Gastrocnemius medialis (tissue), 4 donors: ENCODE results near the gene FMO4. TPM values are rescaled to one million over a fixed set of nuclear protein-coding genes. Genes with fewer than 3 reads are reported as not detected.

Source experiments
- ATAC-seq, 2 donors: fragments of 150-250 bp; one replicate each; pipeline ENCODE4 v1.9.1; 2016
- DNase-seq, 2 donors: peaks; one replicate each; pipeline ENCODE4 v3.0.0-alpha.2; 2019
- H3K27ac ChIP-seq, 4 donors: fragments of 200-600 bp; sonication (generic); 1 replicate in 1 of 4; 2 replicates in 3 of 4; pipeline ENCODE4 v1.5.1; 2016 to 2018; ENCODE audit warnings: mild to moderate bottlenecking in 2 of 4, moderate library complexity in 1 of 4
- H3K27me3 ChIP-seq, 3 donors: fragments of 200-600 bp; sonication (generic) in 2 of 3; 1 replicate in 1 of 3; 2 replicates in 2 of 3; pipeline versions ENCODE4 v1.5.1 to v1.6.0; 2016 to 2019; ENCODE audit warnings: mild to moderate bottlenecking in 1 of 3, moderate library complexity in 1 of 3
- H3K36me3 ChIP-seq, 2 donors: fragments of 200-600 bp; sonication (generic) in 1 of 2; one replicate each; pipeline ENCODE4 v1.5.1; 2017 to 2018
- H3K4me1 ChIP-seq, 2 donors: fragments of 200-600 bp; sonication (generic) in 1 of 2; one replicate each; pipeline ENCODE4 v1.5.1; 2016 to 2017; ENCODE audit warnings: mild to moderate bottlenecking in 2 of 2
- H3K4me3 ChIP-seq, 4 donors: fragments of 200-600 bp; sonication (generic) in 3 of 4; 1 replicate in 1 of 4; 2 replicates in 3 of 4; pipeline ENCODE4 v1.5.1; 2016 to 2019; ENCODE audit warnings: mild to moderate bottlenecking in 2 of 4
- H3K9me3 ChIP-seq, 3 donors: fragments of 200-600 bp; sonication (generic) in 2 of 3; 1 replicate in 1 of 3; 2 replicates in 2 of 3; pipeline ENCODE4 v1.5.1; 2016 to 2019
- CTCF ChIP-seq, 5 experiments: fragments of 450-650 bp in 3 of 5; fragments of 200-600 bp in 2 of 5; sonication (generic) in 2 of 5; IDR thresholded peaks in 4 of 5; conservative IDR thresholded peaks in 1 of 5; 1 replicate in 4 of 5; 2 replicates in 1 of 5; pipeline ENCODE4 v1.5.1; 2016 to 2019; ENCODE audit warnings: antibody characterized with exemption in 5 of 5, mild to moderate bottlenecking in 3 of 5, moderate library complexity in 3 of 5
- POLR2A ChIP-seq, 2 donors: fragments of 450-650 bp; IDR thresholded peaks; one replicate each; pipeline ENCODE4 v1.6.1; 2017; ENCODE audit warnings: antibody characterized with exemption in 2 of 2, mild to moderate bottlenecking in 2 of 2, moderate library complexity in 2 of 2
- in situ Hi-C, 4 donors: fragments of 200-750 bp; cut with MboI; loops; one replicate each; pipeline versions ENCODE4 v1.15.0 to v1.8.0; 2017; ENCODE audit warnings: low sequenced_read_pairs in 4 of 4
- intact Hi-C: fragments of 100-400 bp; cut with DNase I; formaldehyde crosslinking; loops from one replicate; pipeline ENCODE4 v1.15.1; 2023; ENCODE audit warnings: low total_unique reads
- total RNA-seq, 4 donors: library from RNA; depleted of rRNA; stranded (reverse); fragments of >200 nt; gene quantifications; one replicate each; pipeline versions ENCODE4 v1.1.0 to v1.2.3, GENCODE V29; 2016

Gene FMO4
- total RNA-seq, 4 donors from 2014 or later, result 0.36 to 2.9 (median 0.94) TPM

- no peaks in the 10 kb centered on the region for H3K27me3 ChIP-seq
- ATAC-seq, result no peak
- H3K36me3 ChIP-seq, result no peaks in the 10 kb centered on the region
- intact Hi-C loops, result no loop called here
- in situ Hi-C loops, result no loop called here
- TF ChIP-seq POLR2A (IDR thresholded peaks at IDR 0.05) (no peak), CTCF (IDR thresholded peaks at IDR 0.05 in 4 of 5, conservative IDR thresholded peaks at IDR 0.05 in 1 of 5) (no peak)
- no peaks in the 10 kb centered on the region for H3K9me3 ChIP-seq
- no peak overlapping the region for H3K27ac ChIP-seq
- DNase-seq, result no peak
- no peaks in the 10 kb centered on the region for H3K4me1 ChIP-seq
- no peak overlapping the region for H3K4me3 ChIP-seq
Measured at GRCh38 chr1:171270806-171271205, 43.2 kb upstream of the FMO4 start.

- intact Hi-C loops (no loop called here), in situ Hi-C loops (no loop called here)
- ATAC-seq (no peak), DNase-seq (no peak)
- Histone ChIP-seq H3K9me3 (no peaks in the 10 kb centered on the region), H3K27me3 (no peaks in the 10 kb centered on the region), H3K36me3 (no peaks in the 10 kb centered on the region), H3K4me3 (no peak overlapping the region), H3K4me1 (no peaks in the 10 kb centered on the region), H3K27ac (no peak overlapping the region)
- TF ChIP-seq POLR2A (IDR thresholded peaks at IDR 0.05), result no peak
Measured at GRCh38 chr1:171277534-171277933, 36.4 kb upstream of the FMO4 start.

GRCh38 chr1:171279234-171279633 lies 34.7 kb upstream of the FMO4 start:
- intact Hi-C loops (no loop called here), in situ Hi-C loops (no loop called here)
- H3K36me3 ChIP-seq, result no peaks in the 10 kb centered on the region
- no peaks in the 10 kb centered on the region for H3K9me3 ChIP-seq
- no peaks in the 10 kb centered on the region for H3K27me3 ChIP-seq
- TF ChIP-seq CTCF (IDR thresholded peaks at IDR 0.05 in 4 of 5, conservative IDR thresholded peaks at IDR 0.05 in 1 of 5) (no peak), POLR2A (IDR thresholded peaks at IDR 0.05) (no peak)
- no peaks in the 10 kb centered on the region for H3K4me1 ChIP-seq
- no peak overlapping the region for H3K27ac ChIP-seq
- no peak overlapping the region for H3K4me3 ChIP-seq
- DNase-seq (no peak), ATAC-seq (no peak)

GRCh38 chr1:171279678-171280077 lies 34.3 kb upstream of the FMO4 start:
- no peaks in the 10 kb centered on the region for H3K36me3 ChIP-seq
- no peaks in the 10 kb centered on the region for H3K27me3 ChIP-seq
- no peak overlapping the region for H3K4me3 ChIP-seq
- H3K4me1 ChIP-seq, result no peaks in the 10 kb centered on the region
- in situ Hi-C loops (no loop called here), intact Hi-C loops (no loop called here)
- ATAC-seq, result no peak
- no peaks in the 10 kb centered on the region for H3K9me3 ChIP-seq
- TF ChIP-seq CTCF (IDR thresholded peaks at IDR 0.05 in 4 of 5, conservative IDR thresholded peaks at IDR 0.05 in 1 of 5), result no peak
- no peak for TF ChIP-seq POLR2A (IDR thresholded peaks at IDR 0.05)
- no peak overlapping the region for H3K27ac ChIP-seq
- no peak for DNase-seq

- intact Hi-C loops (no loop called here), in situ Hi-C loops (no loop called here)
- no peak for TF ChIP-seq CTCF (IDR thresholded peaks at IDR 0.05 in 4 of 5, conservative IDR thresholded peaks at IDR 0.05 in 1 of 5)
- no peak for TF ChIP-seq POLR2A (IDR thresholded peaks at IDR 0.05)
- no peak for DNase-seq
- Histone ChIP-seq H3K27ac (no peak overlapping the region), H3K36me3 (no peaks in the 10 kb centered on the region), H3K4me3 (no peak overlapping the region), H3K27me3 (no peaks in the 10 kb centered on the region), H3K9me3 (no peaks in the 10 kb centered on the region), H3K4me1 (no peaks in the 10 kb centered on the region)
- no peak for ATAC-seq
Measured at GRCh38 chr1:171280599-171280998, 33.4 kb upstream of the FMO4 start.
